K562 (cell line): ENCODE data around the gene SH3BGRL2.

ENCODE experiments used
- CBFB ChIP-seq: sonication (generic); formaldehyde crosslinking; IDR thresholded peaks from 2 replicates; pipeline ENCODE4 v1.4.0; 2020; ENCODE audit warnings: mild to moderate bottlenecking, missing genetic modification reagents
- CBX5 ChIP-seq: IDR thresholded peaks from 2 replicates; pipeline ENCODE4 v1.6.1; 2014; ENCODE audit warnings: low read depth, borderline replicate concordance
- HBP1 ChIP-seq: fragments of 450-650 bp; formaldehyde crosslinking; IDR thresholded peaks from 2 replicates; pipeline ENCODE4 v1.4.0; 2022; ENCODE audit warnings: missing genetic modification characterization
- IRF1 ChIP-seq: sonication (generic); formaldehyde crosslinking; IDR thresholded peaks from 2 replicates; pipeline ENCODE4 v1.8.0; 2022; ENCODE audit warnings: missing genetic modification reagents, mild to moderate bottlenecking, borderline replicate concordance
- JUNB ChIP-seq: fragments of 450-650 bp; formaldehyde crosslinking; conservative IDR thresholded peaks from 2 replicates; pipeline ENCODE4 v1.4.0; 2020; ENCODE audit warnings: mild to moderate bottlenecking
- NR0B1 ChIP-seq: fragments of 450-650 bp; IDR thresholded peaks from one replicate; pipeline ENCODE4 v1.6.1; 2018; ENCODE audit warnings: mild to moderate bottlenecking, moderate library complexity; ENCODE audit not compliant: partially characterized antibody
- POLR2AphosphoS5 ChIP-seq: IDR thresholded peaks from 2 replicates; pipeline ENCODE4 v1.6.1; 2011; ENCODE audit warnings: mild to moderate bottlenecking, low read depth, low read length, moderate library complexity; ENCODE audit not compliant: control insufficient read depth, insufficient read depth
- RAD21 ChIP-seq, 2 experiments: fragments of 250-450 bp in 1 of 2; fragments of 450-650 bp in 1 of 2; sonication (Bioruptor Pico) in 1 of 2; formaldehyde crosslinking in 1 of 2; IDR thresholded peaks in 1 of 2; conservative IDR thresholded peaks in 1 of 2; 2 replicates each; pipeline versions ENCODE4 v1.4.0 to v1.8.0; 2020 to 2022; ENCODE audit warnings: mild to moderate bottlenecking in 2 of 2, moderate library complexity in 1 of 2
- RFX5 ChIP-seq: IDR thresholded peaks from 2 replicates; pipeline ENCODE4 v1.6.1; 2011; ENCODE audit warnings: low read depth, mild to moderate bottlenecking, improper control_type of control experiment, low read length
- ZNF280B ChIP-seq: fragments of 250-450 bp; sonication (Bioruptor Pico); IDR thresholded peaks from 2 replicates; pipeline ENCODE4 v1.5.1; 2021; ENCODE audit warnings: mild to moderate bottlenecking
- ZZZ3 ChIP-seq: fragments of 450-650 bp; IDR thresholded peaks from 2 replicates; pipeline ENCODE4 v1.6.1; 2016; ENCODE audit warnings: antibody characterized with exemption, mild to moderate bottlenecking, moderate library complexity

- TF ChIP-seq CBFB (CRISPR knock-in tag) (no peak), POLR2AphosphoS5 (no peak), CBX5 (no peak), IRF1 (CRISPR knock-in tag) (no peak), ZNF280B (CRISPR knock-in tag) (no peak), NR0B1 (no peak), RFX5 (no peak), ZZZ3 (no peak), JUNB (no peak), RAD21 (CRISPR knock-in tag; conservative IDR thresholded peaks at IDR 0.05 in 1 of 2, IDR thresholded peaks at IDR 0.05 in 1 of 2) (no peak), HBP1 (CRISPR knock-in tag) (no peak)
These were observed 4.3 kb upstream of the SH3BGRL2 start for GRCh38 chr6:79626811-79627210.
